ENCODE data around the gene RNF145.
"Not testable (repeated sequence)": the region's sequence is repeated elsewhere in the genome, so short reads cannot be mapped to it uniquely, and the experiment has no call there.

The RNF145 gene

GRCh38 chr5:159155960-159156359 is 53.4 kb downstream of the RNF145 start:
- DNase-seq, result no peak

GRCh38 chr5:159152876-159153275 is 56.5 kb downstream of the RNF145 start:
- no peak for DNase-seq

- DNase-seq, result no peak
Observed at GRCh38 chr5:159149085-159149484, 60.3 kb downstream of the RNF145 start.

- DNase-seq, result no peak
Observed at GRCh38 chr5:159147976-159148375, 61.4 kb downstream of the RNF145 start.

GRCh38 chr5:159146839-159147238 is 62.5 kb downstream of the RNF145 start:
- DNase-seq, result no peak

- not testable (repeated sequence) for DNase-seq
Observed at GRCh38 chr5:159145160-159145559, 64.2 kb downstream of the RNF145 start.

- DNase-seq, result no peak
Observed at GRCh38 chr5:159139802-159140201, 69.6 kb downstream of the RNF145 start.

- DNase-seq, result no peak
Observed at GRCh38 chr5:159135896-159136531, 73.3 kb downstream of the RNF145 start.

- no peak for DNase-seq
Observed at GRCh38 chr5:159133041-159133741, 76.2 kb downstream of the RNF145 start.

- DNase-seq, result no peak
Observed at GRCh38 chr5:159132429-159133040, 76.8 kb downstream of the RNF145 start.

- no peak for DNase-seq
Observed at GRCh38 chr5:159131951-159132350, 77.4 kb downstream of the RNF145 start.

- no peak for DNase-seq
Observed at GRCh38 chr5:159130871-159131270, 78.5 kb downstream of the RNF145 start.

- no peak for DNase-seq
Observed at GRCh38 chr5:159128070-159128541, 81.2 kb downstream of the RNF145 start.

- no peak for DNase-seq
Observed at GRCh38 chr5:159123700-159124099, 85.7 kb downstream of the RNF145 start.

GRCh38 chr5:159123189-159123588 is 86.2 kb downstream of the RNF145 start:
- DNase-seq, result no peak

GRCh38 chr5:159121061-159121460 is 88.3 kb downstream of the RNF145 start:
- no peak for DNase-seq

GRCh38 chr5:159120446-159120845 is 88.9 kb downstream of the RNF145 start:
- no peak for DNase-seq

GRCh38 chr5:159119842-159120241 is 89.5 kb downstream of the RNF145 start:
- not testable (repeated sequence) for DNase-seq

GRCh38 chr5:159118958-159119659 is 90.2 kb downstream of the RNF145 start:
- not testable (repeated sequence) for DNase-seq

- no peak for DNase-seq
Observed at GRCh38 chr5:159113405-159113804, 95.9 kb downstream of the RNF145 start.

GRCh38 chr5:159112436-159112835 is 96.9 kb downstream of the RNF145 start:
- DNase-seq, result no peak

All from T-helper 9 cell (primary cell).